ENCODE measurements around the gene SHQ1.
"Not testable (repeated sequence)": the region's sequence is repeated elsewhere in the genome, so short reads cannot be mapped to it uniquely, and the experiment has no call there.

Gene SHQ1

DNA sequence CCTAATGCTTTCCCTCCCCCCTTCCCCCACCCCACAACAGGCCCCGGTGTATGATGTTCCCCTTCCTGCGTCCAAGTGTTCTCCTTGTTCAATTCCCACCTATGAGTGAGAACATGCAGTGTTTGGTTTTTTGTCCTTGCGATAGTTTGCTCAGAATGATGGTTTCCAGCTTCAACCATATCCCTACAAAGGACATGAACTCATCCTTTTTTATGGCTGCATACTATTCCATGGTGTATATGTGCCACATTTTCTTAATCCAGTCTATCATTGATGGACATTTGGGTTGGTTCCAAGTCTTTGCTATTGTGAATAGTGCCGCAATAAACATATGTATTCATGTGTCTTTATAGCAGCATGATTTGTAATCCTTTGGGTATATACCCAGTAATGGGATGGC, 137.8 kb downstream of the SHQ1 start:
- not testable (repeated sequence) for DNase-seq

DNA sequence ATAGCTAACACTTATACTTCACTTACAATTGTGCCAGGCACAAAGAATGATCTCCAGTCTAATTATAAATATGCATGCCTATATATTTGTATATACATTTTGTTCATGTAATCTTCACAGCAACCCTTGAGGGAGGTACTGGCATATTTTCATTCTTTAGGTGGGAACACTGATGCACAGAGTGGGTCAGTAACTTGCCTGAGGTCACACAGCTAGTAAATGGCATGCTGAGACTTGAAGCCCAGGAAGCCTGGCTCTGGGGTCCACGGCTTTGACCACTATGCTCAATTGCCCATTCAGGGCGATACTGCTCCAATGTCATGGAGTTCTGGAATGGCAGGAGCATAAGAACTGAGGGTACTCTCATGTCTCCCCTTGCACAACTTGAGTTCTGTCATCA, 139.8 kb downstream of the SHQ1 start:
- no peak for DNase-seq

DNA sequence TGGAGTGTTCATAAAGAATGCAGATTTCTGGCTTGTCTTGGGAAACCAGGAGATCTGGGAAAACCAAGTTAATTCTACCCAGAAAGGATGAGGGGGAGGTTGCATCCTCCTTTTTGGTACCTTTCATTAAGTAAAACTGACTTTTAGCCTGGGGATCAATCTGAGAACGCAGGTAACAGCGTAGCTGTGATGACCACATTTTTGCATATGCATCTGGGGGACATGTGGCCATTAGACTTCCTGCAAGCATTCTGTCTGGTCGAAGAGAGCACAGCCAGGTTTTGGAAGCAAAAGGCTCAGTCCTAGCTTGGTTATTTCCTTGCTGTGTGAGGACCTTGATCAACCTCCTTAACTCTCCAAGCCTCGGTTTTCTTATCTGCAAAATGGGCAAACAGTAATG, 145.2 kb downstream of the SHQ1 start:
- DNase-seq: no peak

DNA sequence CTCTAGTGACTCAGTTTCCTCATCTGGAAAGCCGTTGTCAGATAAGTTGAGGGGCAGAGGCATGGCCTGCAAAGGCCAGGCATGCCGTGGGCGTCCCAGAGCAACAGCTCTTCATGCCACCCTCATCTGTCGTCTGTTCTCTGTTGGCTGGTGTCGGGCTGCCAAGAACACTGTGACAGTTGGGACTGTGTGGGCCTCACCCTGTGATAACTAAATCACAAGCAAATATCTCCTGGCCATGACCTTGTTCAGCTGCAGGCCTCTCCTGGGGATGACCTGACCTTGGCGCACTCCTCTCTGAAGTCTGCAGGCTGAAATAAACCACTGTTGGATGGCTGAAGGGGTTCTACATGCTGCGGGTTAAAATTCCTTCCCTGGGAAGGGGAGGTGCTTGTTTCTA, 145.9 kb downstream of the SHQ1 start:
- DNase-seq: no peak

DNA sequence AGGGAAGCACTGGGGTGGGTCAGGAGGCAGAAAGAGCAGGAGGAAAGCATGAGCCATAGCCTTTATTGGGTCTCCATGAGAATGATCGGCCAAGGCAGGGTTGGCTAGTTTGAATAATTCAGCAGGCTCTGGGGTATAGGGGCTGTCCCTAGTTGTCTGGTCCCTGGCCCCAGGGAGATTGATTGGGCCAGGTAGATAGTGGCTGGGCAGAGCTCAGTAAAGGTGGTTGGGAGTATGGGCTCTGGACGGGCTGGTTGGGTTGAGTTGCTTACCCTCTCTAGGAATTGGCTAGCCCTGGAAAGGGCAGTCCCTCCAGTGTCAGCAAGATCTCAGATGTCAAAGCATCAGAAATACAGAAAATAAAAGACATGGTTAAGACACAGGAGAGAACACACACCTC, 148.1 kb downstream of the SHQ1 start:
- no peak for DNase-seq

DNA sequence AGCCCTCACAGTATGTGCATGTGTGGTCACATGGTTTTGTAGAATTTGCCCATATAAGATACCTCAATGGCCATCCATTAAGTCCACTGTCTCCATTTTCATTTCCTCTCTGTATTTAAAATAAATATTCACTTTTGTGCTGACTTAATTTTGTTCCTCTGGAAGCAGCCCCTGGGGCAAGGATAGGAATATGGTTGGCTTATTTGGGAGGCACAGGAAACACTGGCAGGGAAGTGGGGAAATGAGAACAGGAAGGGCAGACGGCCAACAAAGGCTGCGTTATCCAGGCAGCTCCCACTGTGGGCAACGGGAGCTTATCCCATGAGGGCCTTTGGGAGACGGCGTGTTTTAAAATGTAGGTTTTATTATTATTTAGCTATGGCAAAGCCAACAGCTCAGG, 148.6 kb downstream of the SHQ1 start:
- DNase-seq: no peak
